ENCODE results near the gene CENPK. TPM values are rescaled to one million over a fixed set of nuclear protein-coding genes. Genes with fewer than 3 reads are reported as not detected.

The CENPK gene
- total and polyA plus RNA-seq, 9 of the 15 experiments (the other 6 are each of a cell fraction or from before 2014, with no cell fraction given): 30.8 to 134 (median 69.0) TPM

- TF ChIP-seq MYC (IDR thresholded peaks at IDR 0.05; ENCODE audit: low read depth, low read length) (peak; percentile 79), MYC (CRISPR knock-in tag; IDR thresholded peaks at IDR 0.05; ENCODE audit: borderline replicate concordance, low read depth) (no peak), RFX5 (IDR thresholded peaks at IDR 0.05; ENCODE audit: low read depth, low read length) (no peak), REST (IDR thresholded peaks at IDR 0.05; ENCODE audit: borderline replicate concordance) (peak; percentile 61; the same call in 1 of the 2 replicates), REST (CRISPR knock-in tag; IDR thresholded peaks at IDR 0.05; ENCODE audit: low read depth) (no peak), HNRNPLL (IDR thresholded peaks at IDR 0.05; ENCODE audit: low read depth, low read length, poor library complexity, severe bottlenecking) (peak; percentile 88), SOX6 (IDR thresholded peaks at IDR 0.05) (peak; percentile 44), SUPT5H (IDR thresholded peaks at IDR 0.05) (peak; percentile 65), FOXJ2 (tag; IDR thresholded peaks at IDR 0.05) (no peak), USF1 (CRISPR knock-in tag; IDR thresholded peaks at IDR 0.05) (peak; percentile 96), ZNF785 (CRISPR knock-in tag; IDR thresholded peaks at IDR 0.05) (no peak), JUND (IDR thresholded peaks at IDR 0.05; ENCODE audit: borderline replicate concordance, low read depth, low read length) (peak; percentile 90), JUND (tag; IDR thresholded peaks at IDR 0.05; ENCODE audit: borderline replicate concordance, low read depth, low read length) (peak; percentile 93; the same call in 2 of the 3 replicates), DNMT1 (IDR thresholded peaks at IDR 0.05) (no peak), FOSL1 (tag; conservative IDR thresholded peaks at IDR 0.05) (peak; percentile 36), ZBTB12 (CRISPR knock-in tag; IDR thresholded peaks at IDR 0.05) (peak; percentile 42; the same call in 1 of the 2 replicates), TOE1 (IDR thresholded peaks at IDR 0.05; ENCODE audit: borderline replicate concordance) (peak; percentile 38; the same call in 1 of the 2 replicates), TOE1 (CRISPR knock-in tag; IDR thresholded peaks at IDR 0.05; ENCODE audit: borderline replicate concordance, low read depth) (no peak), ZKSCAN1 (IDR thresholded peaks at IDR 0.05; ENCODE audit: low read depth, low read length) (0 out of 2 replicates have a peak, but pooled peaks have one; percentile 17), HDAC3 (IDR thresholded peaks at IDR 0.05; ENCODE audit: borderline replicate concordance, partially characterized antibody) (no peak)
These were observed 81.2 kb downstream of the CENPK start, which contains the start of gene ADAMTS6 (continued) for GRCh38 chr5:65481635-65482295.

Data from K562 (cell line).